Activated T-helper 9 cell treated with anti-CD3 and anti-CD28 coated beads, Interleukin-2, amount 50 U/mL, for 16 hours (primary cell): ENCODE measurements around the gene SERPINH1.

ENCODE experiments used
- DNase-seq: peaks from one replicate; pipeline ENCODE4 v3.0.0-alpha.2; 2020; ENCODE audit warnings: low read depth

The SERPINH1 gene

GRCh38 chr11:75555079-75555811 is 6.8 kb upstream of the SERPINH1 start:
- no peak for DNase-seq

- no peak for DNase-seq
Observed at GRCh38 chr11:75556275-75556674, 5.8 kb upstream of the SERPINH1 start.

GRCh38 chr11:75557666-75558494 is 4.2 kb upstream of the SERPINH1 start:
- DNase-seq: no peak

- no peak for DNase-seq
Observed at GRCh38 chr11:75558939-75559843, 2.9 kb upstream of the SERPINH1 start.

GRCh38 chr11:75560644-75561043 is 1.4 kb upstream of the SERPINH1 start:
- no peak for DNase-seq

- DNase-seq: no peak
Observed at GRCh38 chr11:75561426-75562047, 516 bp upstream of the SERPINH1 start.

- no peak for DNase-seq
Observed at GRCh38 chr11:75562836-75563484, 907 bp downstream of the SERPINH1 start.

- no peak for DNase-seq
Observed at GRCh38 chr11:75563501-75563977, 1.5 kb downstream of the SERPINH1 start.

- no peak for DNase-seq
Observed at GRCh38 chr11:75563978-75564552, 2.0 kb downstream of the SERPINH1 start.

- DNase-seq: no peak
Observed at GRCh38 chr11:75565221-75565814, 3.3 kb downstream of the SERPINH1 start.

GRCh38 chr11:75565916-75566762 is 4.1 kb downstream of the SERPINH1 start:
- no peak for DNase-seq

GRCh38 chr11:75566763-75567279 is 4.8 kb downstream of the SERPINH1 start:
- DNase-seq: no peak

- no peak for DNase-seq
Observed at GRCh38 chr11:75567971-75568370, 5.9 kb downstream of the SERPINH1 start.

- no peak for DNase-seq
Observed at GRCh38 chr11:75568616-75569219, 6.7 kb downstream of the SERPINH1 start.

- DNase-seq: no peak
Observed at GRCh38 chr11:75570559-75571139, 8.6 kb downstream of the SERPINH1 start.

- no peak for DNase-seq
Observed at GRCh38 chr11:75571625-75572024, 9.6 kb downstream of the SERPINH1 start.

GRCh38 chr11:75572744-75573143 is 10.7 kb downstream of the SERPINH1 start:
- no peak for DNase-seq
